Measurements from ENCODE around the gene SMPD2. TPM values are rescaled to one million over a fixed set of nuclear protein-coding genes. Genes with fewer than 3 reads are reported as not detected.

SMPD2 gene
- total and polyA plus RNA-seq, 9 of the 15 experiments (the other 6 are each of a cell fraction or from before 2014, with no cell fraction given), result 0.13 to 21.8 (median 18.3) TPM

DNA sequence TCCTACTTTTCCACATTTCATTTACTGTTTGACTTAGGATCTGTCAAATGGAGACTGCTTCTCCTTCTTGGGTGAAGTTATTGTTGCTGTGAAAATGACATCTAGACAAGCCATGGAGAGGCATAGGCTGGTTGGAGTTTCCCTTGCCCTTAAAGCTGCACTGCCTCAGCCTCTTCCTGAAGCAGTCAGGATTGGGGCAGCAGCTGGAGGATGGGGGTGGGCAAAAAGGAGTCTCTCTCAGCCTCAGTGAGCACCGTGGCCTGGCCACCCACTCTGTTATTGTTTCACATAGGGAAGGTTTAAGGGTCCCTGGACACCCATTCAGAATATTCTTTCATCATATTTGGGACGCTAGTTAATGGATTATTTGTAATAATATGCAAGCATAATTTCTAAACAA lies 50.2 kb downstream of the SMPD2 start:
- WGBS (ENCODE audit: insufficient coverage, low coverage, missing lambda C conversion rate), result 41% methylated on average over 2 of the region's 2 CpGs
- ATAC-seq (peak; percentile 49; the same call in 1 of the 3 replicates), FAIRE-seq (no peak), DNase-seq (ENCODE audit: extremely low read depth in 1 of 4, low spot score in 3 of 4) (no peak)
- CTCF ChIA-PET (ENCODE audit: low intra/inter-chr PET ratio), result no interaction called here
- Histone ChIP-seq H3K27me3 (ENCODE audit: control insufficient read depth in 2 of 2, insufficient read depth in 2 of 2, low read length in 2 of 2) (no peaks in the 10 kb centered on the region), H3K4me2 (ENCODE audit: insufficient read depth, low read length) (peak overlapping the region; percentile 39; the same call in 1 of the 2 replicates), H3K79me2 (ENCODE audit: control insufficient read depth, insufficient read depth, low read length) (no peaks in the 10 kb centered on the region), H3K9ac (ENCODE audit: insufficient read depth in 1 of 2, low read depth in 2 of 2, low read length in 2 of 2) (no peak overlapping the region), H2AFZ (ENCODE audit: low read depth, low read length) (peak overlapping the region; percentile 91), H3K9me1 (ENCODE audit: control insufficient read depth, insufficient read depth, low read length) (no peaks in the 10 kb centered on the region), H3K36me3 (ENCODE audit: control insufficient read depth, insufficient read depth, low read length) (no peaks in the 10 kb centered on the region), H3K27ac (ENCODE audit: extremely low read depth, low read depth, low read length) (peak overlapping the region; percentile 50; the same call in 1 of the 3 replicates), H3K4me3 (no peak overlapping the region), H3K4me1 (replicated peaks in 1 of 2; ENCODE audit: control insufficient read depth in 2 of 2, insufficient read depth in 2 of 2, low read length in 2 of 2) (peaks cover 0 to 17% of the 10 kb centered on the region in 2 experiments; a peak in 3 of 5 replicates), H3K9me3 (replicated peaks; ENCODE audit: control insufficient read depth, insufficient read depth, low read depth, low read length) (no peaks in the 10 kb centered on the region), H4K20me1 (replicated peaks; ENCODE audit: control insufficient read depth, insufficient read depth, low read length) (no peaks in the 10 kb centered on the region)
- BruUV-seq (replicated peaks), result no TSS peak
- no peak for TF ChIP-seq FOSL1 (tag; conservative IDR thresholded peaks at IDR 0.05)
- TF ChIP-seq, protein P1, sequence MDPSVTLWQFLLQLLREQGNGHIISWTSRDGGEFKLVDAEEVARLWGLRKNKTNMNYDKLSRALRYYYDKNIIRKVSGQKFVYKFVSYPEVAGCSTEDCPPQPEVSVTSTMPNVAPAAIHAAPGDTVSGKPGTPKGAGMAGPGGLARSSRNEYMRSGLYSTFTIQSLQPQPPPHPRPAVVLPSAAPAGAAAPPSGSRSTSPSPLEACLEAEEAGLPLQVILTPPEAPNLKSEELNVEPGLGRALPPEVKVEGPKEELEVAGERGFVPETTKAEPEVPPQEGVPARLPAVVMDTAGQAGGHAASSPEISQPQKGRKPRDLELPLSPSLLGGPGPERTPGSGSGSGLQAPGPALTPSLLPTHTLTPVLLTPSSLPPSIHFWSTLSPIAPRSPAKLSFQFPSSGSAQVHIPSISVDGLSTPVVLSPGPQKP (CRISPR knock-in tag; IDR thresholded peaks at IDR 0.05), result no peak
- TF ChIP-seq, protein P2, sequence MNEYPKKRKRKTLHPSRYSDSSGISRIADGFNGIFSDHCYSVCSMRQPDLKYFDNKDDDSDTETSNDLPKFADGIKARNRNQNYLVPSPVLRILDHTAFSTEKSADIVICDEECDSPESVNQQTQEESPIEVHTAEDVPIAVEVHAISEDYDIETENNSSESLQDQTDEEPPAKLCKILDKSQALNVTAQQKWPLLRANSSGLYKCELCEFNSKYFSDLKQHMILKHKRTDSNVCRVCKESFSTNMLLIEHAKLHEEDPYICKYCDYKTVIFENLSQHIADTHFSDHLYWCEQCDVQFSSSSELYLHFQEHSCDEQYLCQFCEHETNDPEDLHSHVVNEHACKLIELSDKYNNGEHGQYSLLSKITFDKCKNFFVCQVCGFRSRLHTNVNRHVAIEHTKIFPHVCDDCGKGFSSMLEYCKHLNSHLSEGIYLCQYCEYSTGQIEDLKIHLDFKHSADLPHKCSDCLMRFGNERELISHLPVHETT (CRISPR knock-in tag; conservative IDR thresholded peaks at IDR 0.05 in 1 of 2, IDR thresholded peaks at IDR 0.05 in 1 of 2), result no peak
- TF ChIP-seq ATF7 (IDR thresholded peaks at IDR 0.05), result no peak
- no peak for TF ChIP-seq TAL1 (IDR thresholded peaks at IDR 0.05)
- TF ChIP-seq ZKSCAN1 (IDR thresholded peaks at IDR 0.05; ENCODE audit: low read depth, low read length), result no peak
- TF ChIP-seq, protein P3, sequence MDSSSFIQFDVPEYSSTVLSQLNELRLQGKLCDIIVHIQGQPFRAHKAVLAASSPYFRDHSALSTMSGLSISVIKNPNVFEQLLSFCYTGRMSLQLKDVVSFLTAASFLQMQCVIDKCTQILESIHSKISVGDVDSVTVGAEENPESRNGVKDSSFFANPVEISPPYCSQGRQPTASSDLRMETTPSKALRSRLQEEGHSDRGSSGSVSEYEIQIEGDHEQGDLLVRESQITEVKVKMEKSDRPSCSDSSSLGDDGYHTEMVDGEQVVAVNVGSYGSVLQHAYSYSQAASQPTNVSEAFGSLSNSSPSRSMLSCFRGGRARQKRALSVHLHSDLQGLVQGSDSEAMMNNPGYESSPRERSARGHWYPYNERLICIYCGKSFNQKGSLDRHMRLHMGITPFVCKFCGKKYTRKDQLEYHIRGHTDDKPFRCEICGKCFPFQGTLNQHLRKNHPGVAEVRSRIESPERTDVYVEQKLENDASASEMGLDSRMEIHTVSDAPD (CRISPR knock-in tag; IDR thresholded peaks at IDR 0.05), result no peak
- TF ChIP-seq TFAM (CRISPR knock-in tag; conservative IDR thresholded peaks at IDR 0.05), result no peak
- TF ChIP-seq, protein P4, sequence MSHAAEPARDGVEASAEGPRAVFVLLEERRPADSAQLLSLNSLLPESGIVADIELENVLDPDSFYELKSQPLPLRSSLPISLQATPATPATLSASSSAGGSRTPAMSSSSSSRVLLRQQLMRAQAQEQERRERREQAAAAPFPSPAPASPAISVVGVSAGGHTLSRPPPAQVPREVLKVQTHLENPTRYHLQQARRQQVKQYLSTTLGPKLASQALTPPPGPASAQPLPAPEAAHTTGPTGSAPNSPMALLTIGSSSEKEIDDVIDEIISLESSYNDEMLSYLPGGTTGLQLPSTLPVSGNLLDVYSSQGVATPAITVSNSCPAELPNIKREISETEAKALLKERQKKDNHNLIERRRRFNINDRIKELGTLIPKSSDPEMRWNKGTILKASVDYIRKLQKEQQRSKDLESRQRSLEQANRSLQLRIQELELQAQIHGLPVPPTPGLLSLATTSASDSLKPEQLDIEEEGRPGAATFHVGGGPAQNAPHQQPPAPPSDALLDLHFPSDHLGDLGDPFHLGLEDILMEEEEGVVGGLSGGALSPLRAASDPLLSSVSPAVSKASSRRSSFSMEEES (CRISPR knock-in tag; IDR thresholded peaks at IDR 0.05), result no peak
- POLR2A ChIA-PET, result interaction anchor here (0.6 to 1.7 kb wide), 5 partner anchors 8 to 451 kb away, joined by 3 to 6 read pairs (median 3); partner anchors contain the start of gene ZBTB24
- intact Hi-C loops (cut with micrococcal nuclease) (no loop called here), in situ Hi-C loops (cut with MboI) (no loop called here)
